ENCODE measurements around the gene DES.

Gene DES

DNA sequence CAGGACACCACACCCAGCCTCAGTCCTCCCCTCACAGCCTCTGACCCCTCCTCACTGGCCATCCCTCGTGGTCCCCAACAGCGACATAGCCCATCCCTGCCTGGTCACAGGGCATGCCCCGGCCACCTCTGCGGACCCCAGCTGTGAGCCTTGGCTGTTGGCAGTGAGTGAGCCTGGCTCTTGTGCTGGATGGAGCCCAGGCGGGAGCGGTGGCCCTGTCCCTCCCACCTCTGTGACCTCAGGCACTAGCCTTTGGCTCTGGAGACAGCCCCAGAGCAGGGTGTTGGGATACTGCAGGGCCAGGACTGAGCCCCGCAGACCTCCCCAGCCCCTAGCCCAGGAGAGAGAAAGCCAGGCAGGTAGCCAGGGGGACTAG lies 7.9 kb downstream of the DES start:
- TF ChIP-seq CTCF (IDR thresholded peaks at IDR 0.05; ENCODE audit: insufficient read depth, low read depth, low read length, missing control alignments), result no peak
- no peak for DNase-seq (ENCODE audit: low read depth)

GRCh38 chr2:219426534-219427136 lies 8.5 kb downstream of the DES start:
- no peak overlapping the region for H3K4me3 ChIP-seq (ENCODE audit: low read depth, low read length)
- TF ChIP-seq CTCF (IDR thresholded peaks at IDR 0.05; ENCODE audit: insufficient read depth, low read depth, low read length, missing control alignments), result no peak
- DNase-seq (ENCODE audit: low read depth), result no peak

More for the DNA sequence above, 7.9 kb downstream of the DES start:
- no peak overlapping the region for H3K4me3 ChIP-seq (ENCODE audit: low read depth, low read length)

DNA sequence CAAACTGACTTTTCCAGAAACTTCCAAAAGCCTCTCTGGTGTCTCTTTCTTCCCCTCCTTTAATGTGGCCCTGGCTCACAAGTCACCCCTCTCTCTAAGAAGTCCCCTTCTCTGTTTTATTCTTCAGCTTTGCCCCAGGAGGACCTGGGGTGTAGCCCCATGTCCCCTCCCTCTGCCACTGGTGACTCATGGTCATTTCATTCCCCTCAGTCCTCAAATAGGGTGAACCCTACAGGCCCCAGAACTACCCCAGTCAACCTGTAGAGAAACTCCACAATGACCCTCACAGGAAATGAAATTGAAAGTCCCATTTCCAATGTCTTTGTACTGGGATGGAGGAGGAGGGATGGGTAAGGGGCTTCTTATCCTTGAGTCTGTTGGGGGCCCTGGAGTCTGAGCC lies 10.3 kb downstream of the DES start:
- DNase-seq (ENCODE audit: low read depth), result no peak
- no peak overlapping the region for H3K4me3 ChIP-seq (ENCODE audit: low read depth, low read length)
- TF ChIP-seq CTCF (IDR thresholded peaks at IDR 0.05; ENCODE audit: insufficient read depth, low read depth, low read length, missing control alignments), result no peak

- no peak overlapping the region for H3K4me3 ChIP-seq (ENCODE audit: low read depth, low read length)
- no peak for TF ChIP-seq CTCF (IDR thresholded peaks at IDR 0.05; ENCODE audit: insufficient read depth, low read depth, low read length, missing control alignments)
- no peak for DNase-seq (ENCODE audit: low read depth)
Observed at GRCh38 chr2:219429958-219430606, 11.9 kb downstream of the DES start.

- H3K4me3 ChIP-seq (ENCODE audit: low read depth, low read length), result no peak overlapping the region
- peak; percentile 16 for DNase-seq (ENCODE audit: low read depth)
- no peak for TF ChIP-seq CTCF (IDR thresholded peaks at IDR 0.05; ENCODE audit: insufficient read depth, low read depth, low read length, missing control alignments)
Observed at GRCh38 chr2:219430633-219431615, 12.7 kb downstream of the DES start.

GRCh38 chr2:219433666-219434467 lies 15.7 kb downstream of the DES start:
- peak; percentile 29 for TF ChIP-seq CTCF (IDR thresholded peaks at IDR 0.05; ENCODE audit: insufficient read depth, low read depth, low read length, missing control alignments)
- H3K4me3 ChIP-seq (ENCODE audit: low read depth, low read length), result no peak overlapping the region
- peak; percentile 27 for DNase-seq (ENCODE audit: low read depth)

Data from GM12865 (cell line).